IMR-90 (cell line): Measurements from ENCODE around the gene AMIGO3. TPM values are rescaled to one million over a fixed set of nuclear protein-coding genes. Genes with fewer than 3 reads are reported as not detected.

ENCODE experiments used
- ATAC-seq: fragments of 200-7000 bp; cut with Tn5 transposase; 2 replicates; pipeline ENCODE4 v1.9.1; 2020; ENCODE audit warnings: low read depth, mild to moderate bottlenecking, moderate library complexity
- BruUV-seq: library from RNA; stranded (reverse); fragments of 400-500 nt; replicated peaks from 2 replicates; lab custom pipeline; 2021; lab: Mats Ljungman, UMichigan
- CTCF ChIA-PET: fragments of 300-600 bp; formaldehyde crosslinking; extraction: SDS; loops from one replicate; lab custom pipeline; 2021; ENCODE audit warnings: antibody characterized with exemption; lab: Yijun Ruan, JAX
- POLR2A ChIA-PET: fragments of 300-600 bp; sonication (Branson Sonifier 250); formaldehyde crosslinking; loops from one replicate; lab custom pipeline; 2022; ENCODE audit warnings: antibody characterized with exemption; ENCODE audit not compliant: unreplicated experiment; lab: Charles Lee
- DNase-seq: peaks from one replicate; pipeline ENCODE4 v3.0.0; 2013
- H2AFZ ChIP-seq: replicated peaks from 2 replicates; pipeline ENCODE3; 2013; ENCODE audit warnings: low read length, mild to moderate bottlenecking; ENCODE audit not compliant: poor library complexity
- H2AK5ac ChIP-seq: 2 replicates; pipeline ENCODE4 v1.6.1; 2013; ENCODE audit warnings: low read depth, low read length, inconsistent platforms
- H2AK9ac ChIP-seq: replicated peaks from 2 replicates; pipeline ENCODE3; 2013; ENCODE audit warnings: mild to moderate bottlenecking, low read depth, low read length, moderate library complexity; ENCODE audit not compliant: poor library complexity
- H2BK120ac ChIP-seq: 2 replicates; pipeline ENCODE4 v1.6.1; 2013; ENCODE audit warnings: low read depth, low read length, inconsistent platforms
- H2BK15ac ChIP-seq: 3 replicates; pipeline ENCODE4 v1.6.1; 2013; ENCODE audit warnings: low read depth, low read length, inconsistent platforms
- H2BK20ac ChIP-seq: 2 replicates; pipeline ENCODE4 v1.6.1; 2013; ENCODE audit warnings: low read depth, mild to moderate bottlenecking, inconsistent platforms, low read length, moderate library complexity
- H2BK5ac ChIP-seq: 2 replicates; pipeline ENCODE4 v1.6.1; 2013; ENCODE audit warnings: mild to moderate bottlenecking, low read depth, low read length, inconsistent platforms; ENCODE audit not compliant: poor library complexity, severe bottlenecking
- H3K14ac ChIP-seq: replicated peaks from 2 replicates; pipeline ENCODE4 v1.6.1; 2013; ENCODE audit warnings: low read depth, low read length, inconsistent platforms
- H3K18ac ChIP-seq: 2 replicates; pipeline ENCODE4 v1.6.1; 2013; ENCODE audit warnings: low read depth, low read length, control low read depth
- H3K23ac ChIP-seq: 2 replicates; pipeline ENCODE4 v1.6.1; 2013; ENCODE audit warnings: low read depth, low read length, inconsistent platforms
- H3K27ac ChIP-seq: 2 replicates; pipeline ENCODE4 v1.5.1; 2013; ENCODE audit warnings: mild to moderate bottlenecking, control low read depth, low read length; ENCODE audit not compliant: insufficient read depth
- H3K27me3 ChIP-seq: 2 replicates; pipeline ENCODE4 v1.6.1; 2013; ENCODE audit warnings: low read length; ENCODE audit not compliant: control insufficient read depth, insufficient read depth
- H3K36me3 ChIP-seq: 2 replicates; pipeline ENCODE4 v1.6.1; 2013; ENCODE audit warnings: low read length, mixed read lengths; ENCODE audit not compliant: control insufficient read depth, insufficient read depth
- H3K4ac ChIP-seq: 2 replicates; pipeline ENCODE4 v1.6.1; 2013; ENCODE audit warnings: low read depth, low read length, inconsistent platforms
- H3K4me1 ChIP-seq: 2 replicates; pipeline ENCODE4 v1.6.1; 2013; ENCODE audit warnings: low read length, mixed read lengths; ENCODE audit not compliant: control insufficient read depth, insufficient read depth
- H3K4me2 ChIP-seq: 2 replicates; pipeline ENCODE4 v1.6.1; 2013; ENCODE audit warnings: low read depth, mild to moderate bottlenecking, control low read depth, low read length, moderate library complexity
- H3K4me3 ChIP-seq: 2 replicates; pipeline ENCODE4 v1.5.1; 2013; ENCODE audit warnings: low read depth, mild to moderate bottlenecking, control low read depth, low read length, moderate library complexity; ENCODE audit not compliant: insufficient read depth
- H3K56ac ChIP-seq: 2 replicates; pipeline ENCODE4 v1.6.1; 2013; ENCODE audit warnings: low read length, inconsistent platforms; ENCODE audit not compliant: insufficient read depth; ENCODE audit errors: extremely low read depth
- H3K79me1 ChIP-seq, 2 experiments: 2 replicates each; pipeline ENCODE4 v1.6.1; 2013; ENCODE audit warnings: low read length in 2 of 2, inconsistent platforms in 1 of 2, low read depth in 1 of 2
- H3K9ac ChIP-seq: 2 replicates; pipeline ENCODE4 v1.6.1; 2013; ENCODE audit warnings: low read depth, low read length, control low read depth
- H3K9me1 ChIP-seq: 2 replicates; pipeline ENCODE4 v1.6.1; 2013; ENCODE audit warnings: low read length, inconsistent platforms; ENCODE audit not compliant: insufficient read depth
- H3K9me3 ChIP-seq: 2 replicates; pipeline ENCODE4 v1.6.1; 2013; ENCODE audit warnings: low read length; ENCODE audit not compliant: control insufficient read depth, insufficient read depth
- H4K20me1 ChIP-seq: 2 replicates; pipeline ENCODE4 v1.6.1; 2013; ENCODE audit warnings: low read length, inconsistent platforms; ENCODE audit not compliant: insufficient read depth
- H4K5ac ChIP-seq: 2 replicates; pipeline ENCODE4 v1.6.1; 2013; ENCODE audit warnings: mild to moderate bottlenecking, low read depth, low read length, control low read depth
- H4K8ac ChIP-seq, 2 experiments: 2 replicates each; pipeline ENCODE4 v1.6.1; 2013; ENCODE audit warnings: low read depth in 2 of 2, low read length in 2 of 2, control low read depth in 1 of 2, inconsistent platforms in 1 of 2
- H4K91ac ChIP-seq: 2 replicates; pipeline ENCODE4 v1.6.1; 2013; ENCODE audit warnings: low read depth, low read length, inconsistent platforms; ENCODE audit not compliant: insufficient read depth
- BHLHE40 ChIP-seq: fragments of 150-350 bp; IDR thresholded peaks from 2 replicates; pipeline ENCODE4 v1.6.1; 2016; ENCODE audit warnings: mild to moderate bottlenecking, low read depth, low read length
- CHD1 ChIP-seq: IDR thresholded peaks from 2 replicates; pipeline ENCODE4 v1.6.1; 2012; ENCODE audit warnings: low read depth, low read length, improper control_type of control experiment
- FOS ChIP-seq: fragments of 150-350 bp; IDR thresholded peaks from 2 replicates; pipeline ENCODE4 v1.6.1; 2016; ENCODE audit warnings: low read depth, low read length
- MAFK ChIP-seq: IDR thresholded peaks from 2 replicates; pipeline ENCODE4 v1.6.1; 2012; ENCODE audit warnings: low read depth, low read length, improper control_type of control experiment
- USF2 ChIP-seq: fragments of 150-350 bp; IDR thresholded peaks from 2 replicates; pipeline ENCODE4 v1.6.1; 2017; ENCODE audit warnings: mild to moderate bottlenecking, antibody characterized with exemption, low read length, low read depth
- dilution Hi-C: fragments of 300-500 bp; cut with HindIII; formaldehyde crosslinking; loops from one replicate; pipeline ENCODE4 v1.14.3; 2018; ENCODE audit warnings: low sequenced_read_pairs; ENCODE audit not compliant: unreplicated experiment
- in situ Hi-C: fragments of 300-500 bp; cut with MboI; formaldehyde crosslinking; loops from 3 replicates; pipeline ENCODE4 v1.14.3; 2019; ENCODE audit warnings: low sequenced_read_pairs, inconsistent platforms, mixed read lengths
- intact Hi-C: fragments of 100-400 bp; cut with micrococcal nuclease; formaldehyde crosslinking; loops from 2 replicates; pipeline ENCODE4 v1.10.0; 2022
- polyA plus RNA-seq, 3 experiments: library from polyadenylated mRNA; depleted of rRNA; stranded (reverse); fragments of >200 nt; gene quantifications; 2 replicates each; pipeline ENCODE4 v1.2.3, GENCODE V29; 2012; ENCODE audit warnings: low replicate concordance in 1 of 3
- total RNA-seq: library from RNA; depleted of rRNA; stranded (reverse); fragments of >200 nt; gene quantifications from 2 replicates; pipeline ENCODE4 v1.2.3, GENCODE V29; 2012

The AMIGO3 gene
- total and polyA plus RNA-seq, 2 of the 4 experiments (the other 2 are of a cell fraction): 1.5 TPM; not detected in 1

GRCh38 chr3:49740427-49740826 is 20.9 kb upstream of the AMIGO3 start:
- DNase-seq: no peak
- Histone ChIP-seq H3K23ac (no peak overlapping the region), H2AK9ac (no peak overlapping the region), H3K27ac (no peak overlapping the region), H4K20me1 (peaks cover 10% of the 10 kb centered on the region), H4K8ac (no peak overlapping the region), H3K9ac (no peak overlapping the region), H2BK120ac (no peak overlapping the region), H2BK15ac (no peak overlapping the region), H3K14ac (no peak overlapping the region), H3K79me1 (peaks cover 28 to 55% of the 10 kb centered on the region in 2 experiments), H3K9me1 (peaks cover 11% of the 10 kb centered on the region), H3K36me3 (peaks cover 29% of the 10 kb centered on the region), H4K91ac (no peak overlapping the region), H3K4me2 (no peak overlapping the region), H3K4me1 (no peaks in the 10 kb centered on the region), H2AFZ (no peak overlapping the region), H2BK20ac (no peak overlapping the region), H3K18ac (no peak overlapping the region), H3K56ac (no peak overlapping the region), H2AK5ac (no peak overlapping the region), H4K5ac (no peak overlapping the region), H3K4me3 (no peak overlapping the region), H3K9me3 (no peaks in the 10 kb centered on the region), H3K27me3 (no peaks in the 10 kb centered on the region), H3K4ac (no peak overlapping the region), H2BK5ac (no peak overlapping the region)
- TF ChIP-seq CHD1 (no peak), MAFK (no peak), BHLHE40 (no peak), USF2 (no peak), FOS (no peak)
- POLR2A ChIA-PET: no interaction called here
- ATAC-seq: no peak
- in situ Hi-C loops (no loop called here), dilution Hi-C loops (no loop called here), intact Hi-C loops (no loop called here)
- no TSS peak for BruUV-seq
- CTCF ChIA-PET: no interaction called here
